ENCODE measurements around the gene ITPA.
"Not testable (repeated sequence)": the region's sequence is repeated elsewhere in the genome, so short reads cannot be mapped to it uniquely, and the experiment has no call there.

The ITPA gene

GRCh38 chr20:3173610-3174441, 35.5 kb upstream of the ITPA start:
- in situ Hi-C loops (cut with MboI; ENCODE audit: low pct_unique_long_range_greater_than_20kb, low sequenced_read_pairs, unreplicated experiment): no loop called here
- TF ChIP-seq, protein P1, sequence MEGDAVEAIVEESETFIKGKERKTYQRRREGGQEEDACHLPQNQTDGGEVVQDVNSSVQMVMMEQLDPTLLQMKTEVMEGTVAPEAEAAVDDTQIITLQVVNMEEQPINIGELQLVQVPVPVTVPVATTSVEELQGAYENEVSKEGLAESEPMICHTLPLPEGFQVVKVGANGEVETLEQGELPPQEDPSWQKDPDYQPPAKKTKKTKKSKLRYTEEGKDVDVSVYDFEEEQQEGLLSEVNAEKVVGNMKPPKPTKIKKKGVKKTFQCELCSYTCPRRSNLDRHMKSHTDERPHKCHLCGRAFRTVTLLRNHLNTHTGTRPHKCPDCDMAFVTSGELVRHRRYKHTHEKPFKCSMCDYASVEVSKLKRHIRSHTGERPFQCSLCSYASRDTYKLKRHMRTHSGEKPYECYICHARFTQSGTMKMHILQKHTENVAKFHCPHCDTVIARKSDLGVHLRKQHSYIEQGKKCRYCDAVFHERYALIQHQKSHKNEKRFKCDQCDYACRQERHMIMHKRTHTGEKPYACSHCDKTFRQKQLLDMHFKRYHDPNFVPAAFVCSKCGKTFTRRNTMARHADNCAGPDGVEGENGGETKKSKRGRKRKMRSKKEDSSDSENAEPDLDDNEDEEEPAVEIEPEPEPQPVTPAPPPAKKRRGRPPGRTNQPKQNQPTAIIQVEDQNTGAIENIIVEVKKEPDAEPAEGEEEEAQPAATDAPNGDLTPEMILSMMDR (IDR thresholded peaks at IDR 0.05; ENCODE audit: extremely low read depth, insufficient read depth, missing control alignments): no peak
- DNase-seq (ENCODE audit: low spot score): peak; percentile 99

DNA sequence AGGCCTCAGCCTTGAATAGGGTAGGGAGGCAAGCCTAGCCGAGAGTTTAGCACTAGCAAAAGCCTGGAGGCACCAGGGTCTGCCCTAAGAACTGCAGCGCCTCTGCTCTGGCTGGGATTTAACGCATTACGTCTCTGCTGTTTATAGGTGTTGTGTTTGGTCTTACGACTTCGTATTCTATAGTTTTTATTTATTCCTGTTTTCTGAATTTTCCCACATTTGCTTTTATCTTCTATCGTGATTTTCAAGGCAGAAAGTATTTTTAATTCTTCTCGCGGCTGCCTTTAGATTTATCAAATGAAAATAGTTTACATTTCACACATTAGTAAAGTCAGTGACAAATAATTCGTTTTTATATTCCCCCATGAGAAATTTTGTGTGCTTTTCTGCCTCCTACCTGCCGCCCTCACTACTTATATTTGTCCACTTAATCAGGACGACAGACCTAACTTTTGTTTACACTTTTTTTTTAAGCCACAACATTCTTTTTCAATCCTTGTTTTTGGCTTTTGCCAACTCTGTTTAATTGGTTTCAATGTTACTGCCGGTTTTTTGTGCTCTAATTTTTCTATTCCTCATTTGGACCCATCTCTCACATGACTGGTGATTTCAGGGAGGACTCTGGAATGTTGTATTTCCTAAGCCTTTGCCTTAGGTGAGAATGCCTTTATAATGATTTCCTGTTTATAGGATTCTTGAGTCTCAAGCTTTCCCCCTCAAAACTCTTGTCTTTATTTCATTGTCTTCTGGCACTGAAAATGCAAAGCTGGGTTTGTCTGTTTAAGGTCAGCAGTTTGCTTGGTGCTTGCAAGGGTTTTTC, 34.6 kb upstream of the ITPA start:
- in situ Hi-C loops (cut with MboI; ENCODE audit: low pct_unique_long_range_greater_than_20kb, low sequenced_read_pairs, unreplicated experiment): no loop called here
- TF ChIP-seq, protein P1 (IDR thresholded peaks at IDR 0.05; ENCODE audit: extremely low read depth, insufficient read depth, missing control alignments): no peak
- no peak for DNase-seq (ENCODE audit: low spot score)

GRCh38 chr20:3175270-3175669, 34.0 kb upstream of the ITPA start:
- TF ChIP-seq, protein P1 (IDR thresholded peaks at IDR 0.05; ENCODE audit: extremely low read depth, insufficient read depth, missing control alignments): no peak
- no peak for DNase-seq (ENCODE audit: low spot score)
- in situ Hi-C loops (cut with MboI; ENCODE audit: low pct_unique_long_range_greater_than_20kb, low sequenced_read_pairs, unreplicated experiment): no loop called here

GRCh38 chr20:3177746-3178485, 31.4 kb upstream of the ITPA start:
- no peak for DNase-seq (ENCODE audit: low spot score)
- in situ Hi-C loops (cut with MboI; ENCODE audit: low pct_unique_long_range_greater_than_20kb, low sequenced_read_pairs, unreplicated experiment): no loop called here
- TF ChIP-seq, protein P1 (IDR thresholded peaks at IDR 0.05; ENCODE audit: extremely low read depth, insufficient read depth, missing control alignments): no peak

- in situ Hi-C loops (cut with MboI; ENCODE audit: low pct_unique_long_range_greater_than_20kb, low sequenced_read_pairs, unreplicated experiment): no loop called here
- TF ChIP-seq, protein P1 (IDR thresholded peaks at IDR 0.05; ENCODE audit: extremely low read depth, insufficient read depth, missing control alignments): no peak
- no peak for DNase-seq (ENCODE audit: low spot score)
Measured at GRCh38 chr20:3180319-3180718, 29.0 kb upstream of the ITPA start.

- in situ Hi-C loops (cut with MboI; ENCODE audit: low pct_unique_long_range_greater_than_20kb, low sequenced_read_pairs, unreplicated experiment): no loop called here
- no peak for DNase-seq (ENCODE audit: low spot score)
- TF ChIP-seq, protein P1 (IDR thresholded peaks at IDR 0.05; ENCODE audit: extremely low read depth, insufficient read depth, missing control alignments): no peak
Measured at GRCh38 chr20:3181270-3181669, 28.0 kb upstream of the ITPA start.

- in situ Hi-C loops (cut with MboI; ENCODE audit: low pct_unique_long_range_greater_than_20kb, low sequenced_read_pairs, unreplicated experiment); DNase-seq (ENCODE audit: low spot score): not testable (repeated sequence)
Measured at GRCh38 chr20:3182429-3182828, 26.9 kb upstream of the ITPA start.

All from GM13977 (cell line).